ENCODE results near the gene XYLT1.

Gene XYLT1

DNA sequence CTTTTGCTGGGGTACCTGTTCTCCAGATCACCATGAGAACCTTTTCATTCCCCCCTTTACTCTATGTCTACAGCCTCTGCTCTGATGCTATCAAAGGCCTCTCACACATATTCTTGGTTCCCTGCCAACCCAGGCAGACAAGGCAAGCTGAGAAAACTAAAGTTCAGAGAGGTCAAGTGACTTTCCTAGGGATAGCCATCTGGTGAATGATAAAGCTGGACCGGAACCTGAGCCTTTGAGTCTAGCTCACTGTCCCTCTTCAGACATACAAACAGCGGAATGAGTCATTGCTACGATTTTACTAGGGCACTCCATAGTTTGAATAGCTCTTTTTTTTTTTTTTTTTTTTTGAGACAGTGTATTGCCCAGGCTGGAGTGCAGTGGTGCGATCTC, 73.3 kb downstream of the XYLT1 start:
- no peak for DNase-seq (ENCODE audit: low read depth, low spot score)

DNA sequence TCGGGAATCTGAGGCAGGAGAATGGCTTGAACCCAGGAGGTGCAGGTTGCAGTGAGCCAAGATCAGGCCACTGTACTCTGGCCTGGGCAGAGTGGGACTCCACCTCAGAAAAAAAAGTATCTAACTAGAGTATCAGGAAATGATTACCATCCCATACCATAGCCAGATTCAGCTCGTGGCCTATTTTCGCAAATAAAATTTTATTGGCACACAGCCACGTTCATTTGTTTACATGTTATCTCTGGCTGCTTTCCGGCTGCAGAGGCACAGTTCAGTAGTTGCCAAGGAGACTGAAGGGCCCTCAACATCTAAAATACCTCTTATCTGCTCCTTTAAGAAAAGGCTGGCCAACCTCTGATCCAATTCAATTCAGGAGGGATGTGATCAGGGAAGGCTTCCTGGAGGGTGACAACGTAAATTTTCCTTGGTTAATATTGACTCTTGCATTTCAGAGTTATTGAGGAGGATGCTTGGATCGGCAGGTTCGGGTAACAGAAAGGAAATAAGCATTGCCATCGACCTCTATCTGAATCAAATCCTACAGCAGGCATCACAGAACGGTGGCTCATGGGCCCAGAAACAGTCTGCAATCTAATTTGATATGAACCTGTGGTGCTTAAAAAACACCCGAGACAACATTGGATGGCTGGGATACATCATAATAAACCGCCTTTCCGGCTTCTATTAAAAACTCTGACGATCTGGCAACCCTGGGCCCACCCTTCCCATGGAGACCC, 73.8 kb downstream of the XYLT1 start:
- no peak for DNase-seq (ENCODE audit: low read depth, low spot score)

DNA sequence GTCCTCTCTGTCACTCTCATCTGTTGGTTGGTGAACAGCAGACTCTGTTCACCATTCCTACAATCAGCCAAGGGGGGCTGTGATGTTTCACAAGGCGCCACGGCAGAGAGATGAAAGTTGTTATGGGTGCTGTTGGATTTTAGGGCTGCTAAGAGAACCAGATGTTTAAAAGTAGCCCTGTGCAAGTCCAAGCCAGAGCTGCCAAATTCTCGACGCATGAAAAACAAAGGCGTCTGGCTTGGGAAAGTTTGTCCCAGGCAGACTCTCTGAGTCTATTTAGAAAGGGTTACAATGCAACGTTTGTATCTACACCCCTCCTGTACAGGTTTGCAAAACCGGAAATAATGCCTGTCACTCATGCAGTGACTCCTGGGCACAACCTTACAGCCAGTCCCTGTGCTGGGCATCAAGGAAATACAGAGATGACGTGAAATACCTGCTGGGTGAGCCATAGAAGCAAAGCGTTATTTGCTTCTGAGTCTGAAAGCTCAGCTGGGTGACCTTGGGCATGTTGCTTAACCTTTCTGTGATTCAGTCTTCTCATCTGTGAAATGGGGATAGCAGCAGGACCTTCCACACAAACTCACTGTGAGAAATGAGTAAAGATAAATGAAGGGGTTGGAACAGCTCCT, 74.8 kb downstream of the XYLT1 start:
- no peak for DNase-seq (ENCODE audit: low read depth, low spot score)

GRCh38 chr16:17392857-17393692, 77.7 kb downstream of the XYLT1 start:
- no peak for DNase-seq (ENCODE audit: low read depth, low spot score)

- no peak for DNase-seq (ENCODE audit: low read depth, low spot score)
Measured at GRCh38 chr16:17392127-17392856, 78.5 kb downstream of the XYLT1 start.

DNA sequence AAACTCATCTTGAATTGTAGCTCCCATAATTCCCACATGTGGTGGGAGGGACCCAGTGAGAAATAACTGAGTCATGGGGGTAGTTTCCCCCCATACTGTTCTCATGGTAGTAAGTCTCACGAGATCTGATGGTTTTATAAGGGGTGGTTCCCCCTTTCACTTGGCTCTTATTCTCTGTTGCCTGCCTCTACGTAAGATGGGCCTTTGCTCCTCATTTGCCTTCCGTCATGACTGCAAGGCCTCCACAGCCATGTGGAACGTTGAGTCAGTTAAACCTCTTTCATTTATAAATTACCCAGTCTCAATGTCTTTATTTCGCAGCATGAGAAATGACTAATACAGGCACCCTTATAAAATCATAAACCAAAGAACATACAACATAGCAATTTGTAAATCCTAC, 79.0 kb downstream of the XYLT1 start:
- DNase-seq (ENCODE audit: low read depth, low spot score) = no peak

DNA sequence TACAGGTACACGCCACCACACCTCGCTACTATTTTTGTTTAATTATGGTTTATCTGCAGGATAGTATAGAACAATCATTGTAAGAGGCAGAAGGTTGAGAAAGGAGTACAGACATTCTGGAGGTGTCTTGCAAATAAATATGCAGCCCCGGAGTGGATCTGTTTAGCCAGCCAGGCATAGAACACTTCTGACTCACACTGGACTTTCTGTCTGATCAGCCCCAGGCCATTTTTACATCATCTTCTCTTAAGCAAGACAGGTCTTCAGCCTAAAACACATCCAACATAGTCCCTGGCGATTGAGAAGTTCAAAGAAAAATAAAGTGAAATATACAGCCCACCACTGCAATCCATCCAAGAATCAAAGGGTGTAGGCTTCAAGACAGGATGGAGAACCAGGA, 81.4 kb downstream of the XYLT1 start:
- DNase-seq (ENCODE audit: low read depth, low spot score) = no peak

GRCh38 chr16:17387256-17387655, 83.5 kb downstream of the XYLT1 start:
- DNase-seq (ENCODE audit: low read depth, low spot score) = no peak

- DNase-seq (ENCODE audit: low read depth, low spot score) = no peak
Measured at GRCh38 chr16:17386229-17386628, 84.5 kb downstream of the XYLT1 start.

- no peak for DNase-seq (ENCODE audit: low read depth, low spot score)
Measured at GRCh38 chr16:17384471-17384870, 86.3 kb downstream of the XYLT1 start.

- no peak for DNase-seq (ENCODE audit: low read depth, low spot score)
Measured at GRCh38 chr16:17382949-17383863, 87.6 kb downstream of the XYLT1 start.

- DNase-seq (ENCODE audit: low read depth, low spot score) = no peak
Measured at GRCh38 chr16:17382514-17382913, 88.2 kb downstream of the XYLT1 start.

- no peak for DNase-seq (ENCODE audit: low read depth, low spot score)
Measured at GRCh38 chr16:17381784-17382183, 89.0 kb downstream of the XYLT1 start.

GRCh38 chr16:17380613-17381012, 90.1 kb downstream of the XYLT1 start:
- no peak for DNase-seq (ENCODE audit: low read depth, low spot score)

DNA sequence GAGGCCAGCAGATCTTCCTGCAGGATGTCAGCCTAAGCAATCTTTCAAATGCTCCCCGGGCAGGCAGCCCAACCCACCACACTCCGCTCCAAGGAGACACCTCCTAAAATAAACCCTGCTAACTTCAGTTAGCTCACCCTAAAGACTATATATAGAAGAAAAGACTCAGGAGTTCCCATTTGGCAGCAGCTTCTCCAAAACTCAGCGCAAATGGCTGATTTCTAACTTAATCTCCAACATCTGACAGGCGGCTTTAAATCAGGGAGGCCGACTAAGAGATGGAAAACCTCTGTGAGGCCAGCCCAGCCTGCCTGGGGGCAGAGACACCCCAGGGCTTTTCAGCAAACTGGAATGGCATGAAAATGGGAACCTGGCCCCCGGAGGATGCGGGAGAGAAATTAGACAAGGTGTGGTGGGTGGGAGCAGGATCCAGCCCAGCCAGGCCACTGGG, 91.6 kb downstream of the XYLT1 start:
- no peak for DNase-seq (ENCODE audit: low read depth, low spot score)

DNA sequence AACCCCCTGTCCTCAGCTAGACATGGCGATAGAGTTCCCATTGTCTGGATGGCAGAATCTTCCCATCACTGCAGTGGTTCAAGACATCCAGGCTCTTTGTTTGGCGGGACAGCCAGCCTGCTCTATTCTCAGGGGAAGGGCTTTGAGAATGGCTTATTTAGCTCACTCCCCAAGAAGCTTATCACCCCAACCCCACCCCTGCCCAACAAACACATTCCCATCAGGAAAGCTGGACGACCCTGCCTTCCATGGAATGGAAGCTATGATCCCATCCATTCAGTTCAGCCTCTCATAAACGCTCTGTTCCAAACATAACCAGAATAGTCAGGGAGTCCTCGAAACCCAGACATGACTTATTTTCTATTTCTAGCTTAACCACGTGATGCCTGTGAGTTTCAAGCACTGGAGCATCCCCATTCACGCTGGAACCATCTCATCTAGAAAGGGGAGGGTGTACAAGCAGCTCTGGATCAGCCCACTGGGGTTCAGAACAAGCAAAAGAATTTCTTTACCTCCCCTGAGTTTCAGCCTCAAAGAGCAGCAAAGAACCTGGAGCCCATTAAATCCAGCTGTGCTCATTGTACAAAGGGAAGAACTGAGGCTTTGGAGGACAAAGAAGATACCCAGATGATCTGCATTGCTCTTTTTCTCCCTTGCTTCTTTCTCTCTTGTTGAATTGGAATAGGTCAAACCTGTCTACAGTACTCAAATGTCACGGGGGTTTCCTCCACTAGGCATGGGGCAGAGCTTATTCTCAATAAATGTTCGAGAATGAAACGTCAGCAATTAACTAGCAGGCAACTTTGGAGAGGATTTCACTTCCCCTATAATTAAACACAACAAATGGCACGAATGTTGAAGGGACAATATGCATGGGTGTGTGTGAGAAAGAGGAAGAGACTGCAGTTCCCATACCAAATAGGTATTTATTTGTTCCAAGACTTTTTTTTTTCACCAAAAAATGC, 93.1 kb downstream of the XYLT1 start:
- DNase-seq (ENCODE audit: low read depth, low spot score) = no peak

GRCh38 chr16:17375461-17376304, 95.1 kb downstream of the XYLT1 start:
- DNase-seq (ENCODE audit: low read depth, low spot score) = no peak

DNA sequence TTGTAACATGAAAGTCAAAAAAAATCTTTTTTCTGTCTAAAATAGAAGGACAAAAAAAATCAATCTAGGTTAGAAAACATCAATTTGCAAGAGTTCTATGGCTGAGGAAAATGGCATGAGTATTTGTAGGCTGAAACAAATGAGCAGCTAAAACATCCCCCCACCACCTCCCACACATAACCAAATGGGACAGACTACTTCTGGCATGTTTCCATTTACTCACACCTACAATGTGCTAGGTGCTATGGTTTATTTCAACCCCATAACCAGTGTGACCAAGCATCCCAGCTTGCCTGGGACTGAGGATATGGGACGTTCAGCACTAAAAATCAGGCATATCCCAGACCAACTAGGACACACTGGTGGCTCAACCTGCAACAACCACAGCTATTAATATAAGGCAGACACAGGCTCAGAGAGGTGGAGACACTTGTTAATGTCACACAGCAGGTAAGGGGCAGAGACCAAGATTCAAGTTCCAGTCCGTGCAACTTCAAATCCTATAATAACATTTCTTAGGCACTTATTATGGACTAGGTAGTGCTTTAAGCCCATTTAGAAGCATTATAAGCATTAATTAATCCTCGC, 96.0 kb downstream of the XYLT1 start:
- no peak for DNase-seq (ENCODE audit: low read depth, low spot score)

Data from iPS DF 19.7 (cell line).